Uterus (tissue), 4 donors: ENCODE data around the gene HOXA6. TPM values are rescaled to one million over a fixed set of nuclear protein-coding genes. Genes with fewer than 3 reads are reported as not detected.

Experiments
- DNase-seq, 2 donors: peaks; one replicate each; pipeline ENCODE4 v3.0.0-alpha.2; 2019 to 2020
- H3K27ac ChIP-seq, 2 donors: fragments of 200-600 bp; sonication (generic); 1 replicate in 1 of 2; 2 replicates in 1 of 2; pipeline ENCODE4 v1.5.1; 2016 to 2018
- H3K27me3 ChIP-seq, 2 donors: fragments of 200-600 bp; sonication (generic); one replicate each; pipeline ENCODE4 v1.5.1; 2018 to 2019; ENCODE audit warnings: control low read depth in 1 of 2
- H3K36me3 ChIP-seq, 2 donors: fragments of 200-600 bp; sonication (generic); one replicate each; pipeline ENCODE4 v1.5.1; 2019; ENCODE audit warnings: control low read depth in 1 of 2
- H3K4me1 ChIP-seq, 2 donors: fragments of 200-600 bp; sonication (generic); one replicate each; pipeline ENCODE4 v1.5.1; 2018 to 2019; ENCODE audit warnings: control low read depth in 1 of 2
- H3K4me3 ChIP-seq, 2 donors: fragments of 200-600 bp; sonication (generic); 1 replicate in 1 of 2; 2 replicates in 1 of 2; pipeline ENCODE4 v1.5.1; 2018 to 2019; ENCODE audit warnings: mild to moderate bottlenecking in 1 of 2
- H3K9me3 ChIP-seq, 2 donors: fragments of 200-600 bp; sonication (generic); one replicate each; pipeline ENCODE4 v1.5.1; 2019; ENCODE audit warnings: control low read depth in 1 of 2
- CTCF ChIP-seq, 4 experiments: fragments of 200-600 bp in 2 of 4; fragments of 450-650 bp in 2 of 4; sonication (generic) in 2 of 4; IDR thresholded peaks; one replicate each; pipeline ENCODE4 v1.5.1; 2016 to 2019; ENCODE audit warnings: antibody characterized with exemption in 4 of 4, mild to moderate bottlenecking in 2 of 4, moderate library complexity in 1 of 4
- POLR2A ChIP-seq, 2 donors: fragments of 450-650 bp; IDR thresholded peaks; one replicate each; pipeline ENCODE4 v1.6.1; 2016; ENCODE audit warnings: antibody characterized with exemption in 2 of 2, mild to moderate bottlenecking in 1 of 2, moderate library complexity in 1 of 2
- intact Hi-C: fragments of 100-400 bp; cut with DNase I; formaldehyde crosslinking; loops from one replicate; pipeline ENCODE4 v1.15.1; 2023; ENCODE audit warnings: low total_unique reads
- total RNA-seq, 4 donors: library from RNA; depleted of rRNA in 3 of 4; stranded (reverse); fragments of >200 nt in 3 of 4; gene quantifications; one replicate each; pipeline versions ENCODE4 v1.1.0 to v1.2.4, GENCODE V29; 2014 to 2023
- donor health status: DM: yes; HTN: yes; CAD: no.

HOXA6 gene
- total RNA-seq, 4 donors from 2014 or later = 1.8 to 19.1 (median 15.4) TPM

- no peak for DNase-seq
- peak overlapping the region in 1 of 2 donors; percentile 69 for H3K27ac ChIP-seq
- H3K27me3 ChIP-seq = no peaks in the 10 kb centered on the region
- peak overlapping the region in 1 of 2 donors; percentile 13 for H3K4me3 ChIP-seq
- intact Hi-C loops = loop anchor here (10.0 kb wide), 1 partner anchor 48 kb away; the partner anchor contains the start of gene HOXA1
- H3K9me3 ChIP-seq = no peaks in the 10 kb centered on the region
- no peaks in the 10 kb centered on the region for H3K4me1 ChIP-seq
- TF ChIP-seq CTCF (IDR thresholded peaks at IDR 0.05) (no peak), POLR2A (IDR thresholded peaks at IDR 0.05) (no peak)
- no peaks in the 10 kb centered on the region for H3K36me3 ChIP-seq
Observed at GRCh38 chr7:27142580-27143022, 5.0 kb downstream of the HOXA6 start.

DNA sequence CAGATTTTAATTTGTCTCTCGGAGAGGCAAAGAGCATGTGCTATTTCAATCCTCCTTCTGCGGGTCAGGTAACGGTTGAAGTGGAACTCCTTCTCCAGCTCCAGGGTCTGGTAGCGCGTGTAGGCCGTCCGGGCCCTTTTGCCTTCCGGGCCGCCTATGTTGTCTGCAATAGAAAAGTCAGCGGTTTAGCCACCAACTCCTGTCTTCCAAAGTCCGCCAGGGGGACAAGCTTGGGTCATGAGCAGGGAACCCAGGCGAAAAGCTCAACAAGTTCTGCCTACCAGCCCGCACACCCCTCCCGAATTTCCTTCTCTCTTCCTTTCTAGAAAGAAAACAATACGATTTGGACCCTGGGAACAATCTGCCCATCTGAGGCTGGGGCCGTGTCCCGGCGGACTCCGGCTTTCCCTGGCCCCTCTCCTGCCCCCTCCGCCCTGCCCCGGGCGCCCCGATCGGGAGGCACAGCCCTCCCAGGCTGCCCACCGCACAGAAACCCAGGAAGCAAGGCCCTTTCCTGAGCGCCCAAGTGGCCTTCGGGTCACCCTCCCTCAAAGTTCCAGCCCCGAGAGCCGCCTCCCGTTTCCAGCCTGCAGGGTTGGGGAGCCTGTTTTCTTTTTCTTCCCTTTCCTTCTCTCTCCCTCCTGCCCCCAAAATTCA, 5.5 kb downstream of the HOXA6 start:
- Histone ChIP-seq H3K4me1 (no peaks in the 10 kb centered on the region), H3K27me3 (no peaks in the 10 kb centered on the region), H3K36me3 (no peaks in the 10 kb centered on the region), H3K4me3 (peak overlapping the region in 1 of 2 donors; percentile 13), H3K27ac (peak overlapping the region in 1 of 2 donors; percentile 69), H3K9me3 (no peaks in the 10 kb centered on the region)
- no peak for TF ChIP-seq CTCF (IDR thresholded peaks at IDR 0.05)
- no peak for TF ChIP-seq POLR2A (IDR thresholded peaks at IDR 0.05)
- DNase-seq = no peak
- intact Hi-C loops = loop anchor here (10.0 kb wide), 1 partner anchor 47 kb away; the partner anchor contains the start of gene HOXA1

DNA sequence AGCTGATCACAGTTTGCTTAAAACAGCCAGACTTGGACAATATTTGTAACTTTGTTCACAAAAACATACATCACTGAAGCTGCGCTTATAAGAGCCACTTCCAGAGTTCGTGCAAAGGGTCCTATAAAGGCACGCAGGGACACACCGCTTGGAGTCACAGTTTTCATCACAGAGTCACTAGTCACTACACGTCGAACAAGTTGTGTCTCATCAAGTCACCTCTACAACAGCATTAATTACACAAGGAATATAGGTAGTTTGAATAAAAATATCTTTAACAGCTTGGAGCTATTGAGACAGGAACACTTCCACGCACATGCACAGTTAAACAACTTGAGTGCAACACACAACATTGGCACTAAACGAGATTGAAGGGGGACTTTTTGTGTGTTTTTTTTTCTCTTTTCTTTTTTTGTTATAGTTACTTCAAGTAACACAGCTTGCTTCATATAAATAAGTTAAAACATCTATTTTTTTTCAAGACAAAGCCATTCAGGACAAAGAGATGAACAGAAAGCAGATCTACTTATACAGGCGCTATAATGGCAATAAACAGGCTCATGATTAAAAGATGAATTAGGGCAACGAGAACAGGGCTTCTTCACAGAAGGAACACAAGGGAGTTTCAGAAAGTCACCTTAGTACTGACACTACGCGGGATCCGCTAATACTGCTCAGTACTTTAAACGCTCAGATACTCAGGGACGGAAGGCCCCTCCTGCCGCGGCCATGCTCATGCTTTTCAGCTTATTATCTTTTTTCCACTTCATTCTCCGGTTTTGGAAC, 6.2 kb downstream of the HOXA6 start:
- Histone ChIP-seq H3K4me1 (no peaks in the 10 kb centered on the region), H3K9me3 (no peaks in the 10 kb centered on the region), H3K27ac (peak overlapping the region in 1 of 2 donors; percentile 69), H3K36me3 (no peaks in the 10 kb centered on the region), H3K27me3 (no peaks in the 10 kb centered on the region), H3K4me3 (no peak overlapping the region)
- no peak for TF ChIP-seq CTCF (IDR thresholded peaks at IDR 0.05)
- TF ChIP-seq POLR2A (IDR thresholded peaks at IDR 0.05) = no peak
- intact Hi-C loops = loop anchor here (10.0 kb wide), 1 partner anchor 47 kb away; the partner anchor contains the start of gene HOXA1
- no peak for DNase-seq

GRCh38 chr7:27140126-27140857, 7.3 kb downstream of the HOXA6 start:
- TF ChIP-seq POLR2A (IDR thresholded peaks at IDR 0.05) (no peak), CTCF (IDR thresholded peaks at IDR 0.05) (no peak)
- Histone ChIP-seq H3K36me3 (no peaks in the 10 kb centered on the region), H3K9me3 (no peaks in the 10 kb centered on the region), H3K4me1 (no peaks in the 10 kb centered on the region), H3K27me3 (no peaks in the 10 kb centered on the region), H3K27ac (peak overlapping the region in 1 of 2 donors; percentile 64), H3K4me3 (no peak overlapping the region)
- no peak for DNase-seq
- intact Hi-C loops = loop anchor here (10.0 kb wide), 1 partner anchor 45 kb away; the partner anchor contains the start of gene HOXA1
